GM18502 (cell line): Measurements from ENCODE around the gene KRT75.
"Not testable (repeated sequence)": the region's sequence is repeated elsewhere in the genome, so short reads cannot be mapped to it uniquely, and the experiment has no call there.

ENCODE experiments used
- ATAC-seq: cut with Tn5 transposase; IDR thresholded peaks from one replicate; pipeline ENCODE4 v1.9.1; 2021; ENCODE audit warnings: mild to moderate bottlenecking; ENCODE audit not compliant: unreplicated experiment, poor library complexity

The KRT75 gene

GRCh38 chr12:52419656-52420055, 14.5 kb downstream of the KRT75 start:
- ATAC-seq = no peak

DNA sequence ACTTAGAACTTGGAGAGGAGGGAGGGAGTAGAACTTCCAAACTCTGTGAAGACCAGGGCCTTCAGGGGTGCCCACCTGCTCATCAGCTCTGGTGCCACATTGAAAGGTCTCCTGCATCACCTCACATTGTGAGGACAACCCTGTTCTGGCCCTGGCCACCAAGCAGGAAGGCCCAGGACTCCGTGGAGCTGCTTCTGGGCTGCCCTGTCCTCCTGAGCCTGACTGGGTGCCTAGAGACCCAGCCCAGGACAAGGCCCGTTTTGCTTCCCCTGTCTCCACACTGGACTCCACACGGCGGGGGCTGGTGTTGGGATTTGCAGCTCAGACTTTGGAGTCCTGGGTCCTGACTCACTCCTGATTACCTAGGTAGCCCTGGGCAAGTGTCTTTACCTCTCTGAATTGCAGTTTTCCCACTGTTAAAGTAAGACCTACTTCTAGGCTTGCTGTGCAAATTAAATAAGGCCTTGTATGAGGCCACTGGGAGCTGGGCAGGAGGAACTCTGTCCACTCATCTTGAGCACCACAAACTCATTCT, 15.5 kb downstream of the KRT75 start:
- ATAC-seq = no peak

DNA sequence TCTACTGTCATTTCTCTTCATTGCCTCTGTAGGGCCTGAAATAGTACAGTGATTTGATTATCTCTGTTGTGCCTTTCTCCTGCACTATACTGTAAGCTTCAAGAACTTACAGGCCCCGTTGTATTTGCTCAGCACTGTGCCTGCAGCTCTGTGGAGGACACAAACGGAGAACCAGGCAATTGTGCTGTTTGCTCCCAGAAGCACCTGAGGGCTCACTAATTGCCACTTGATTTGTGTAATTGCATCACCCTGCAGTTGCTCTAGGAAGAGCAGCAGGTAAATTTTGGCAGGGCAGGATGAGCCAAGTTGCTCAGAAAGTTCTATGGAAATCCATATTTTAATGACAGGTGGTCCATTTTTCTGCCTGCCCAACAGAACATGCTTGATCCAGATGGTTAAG, 16.4 kb downstream of the KRT75 start:
- no peak for ATAC-seq

DNA sequence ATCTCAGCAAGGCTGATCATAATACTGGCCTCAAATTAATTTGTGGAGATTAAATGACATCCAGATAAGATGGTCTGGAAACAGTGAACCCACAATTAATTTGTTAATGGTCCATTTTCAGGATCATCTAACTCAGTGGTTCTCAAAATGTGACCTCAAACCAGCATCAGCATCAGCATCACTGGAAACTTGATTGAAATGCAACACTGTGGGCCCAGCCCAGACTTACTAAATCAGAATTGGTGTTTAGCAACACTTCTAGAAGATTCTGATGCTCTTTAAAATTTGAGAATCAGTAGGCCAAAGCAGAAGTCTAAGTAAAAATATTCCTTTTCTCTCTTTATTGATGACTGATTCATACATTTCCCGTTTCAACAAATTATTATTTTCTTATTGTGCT, 17.4 kb downstream of the KRT75 start:
- ATAC-seq = no peak

DNA sequence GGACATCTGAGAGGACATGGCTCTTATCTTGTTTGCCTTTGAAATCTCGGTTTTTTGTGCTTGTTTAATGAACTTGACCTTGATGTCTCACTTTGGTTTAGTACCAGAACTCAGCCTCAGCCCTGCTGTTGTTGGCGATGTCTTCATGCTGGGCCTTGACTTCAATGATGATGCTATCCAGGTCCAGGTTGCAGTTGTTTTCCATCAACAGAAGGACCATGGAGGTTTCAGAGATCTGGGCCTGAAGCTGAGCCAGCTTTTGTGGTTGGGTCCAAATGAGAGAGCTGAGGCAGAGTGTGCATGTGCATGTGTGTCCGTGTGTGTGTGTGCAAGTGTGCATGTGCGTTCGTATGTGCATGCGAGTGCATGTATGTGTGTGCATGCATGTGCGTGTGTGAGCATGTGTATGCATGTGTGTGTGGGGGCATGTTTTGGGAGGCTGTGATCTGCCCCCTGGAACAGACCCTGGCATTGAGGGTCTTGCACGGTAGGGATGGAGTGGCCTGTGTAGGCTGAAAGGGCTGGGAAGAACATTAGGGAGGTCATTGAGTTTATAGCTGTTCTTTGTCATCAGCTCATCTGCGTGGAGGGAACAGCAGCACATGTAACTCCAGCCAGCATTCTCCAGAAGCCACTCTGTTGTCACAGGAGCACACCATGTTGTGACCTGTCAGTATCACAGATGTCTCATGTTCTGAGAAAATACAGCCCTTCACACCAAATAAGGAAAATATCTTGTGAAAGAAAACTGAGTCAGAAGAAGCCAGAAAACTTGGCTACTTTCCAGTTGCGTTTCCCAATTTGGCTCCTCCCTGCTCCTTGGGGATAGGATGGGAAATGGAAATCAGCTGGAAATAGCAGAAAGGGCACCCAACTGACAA, 18.1 kb downstream of the KRT75 start:
- ATAC-seq = no peak

DNA sequence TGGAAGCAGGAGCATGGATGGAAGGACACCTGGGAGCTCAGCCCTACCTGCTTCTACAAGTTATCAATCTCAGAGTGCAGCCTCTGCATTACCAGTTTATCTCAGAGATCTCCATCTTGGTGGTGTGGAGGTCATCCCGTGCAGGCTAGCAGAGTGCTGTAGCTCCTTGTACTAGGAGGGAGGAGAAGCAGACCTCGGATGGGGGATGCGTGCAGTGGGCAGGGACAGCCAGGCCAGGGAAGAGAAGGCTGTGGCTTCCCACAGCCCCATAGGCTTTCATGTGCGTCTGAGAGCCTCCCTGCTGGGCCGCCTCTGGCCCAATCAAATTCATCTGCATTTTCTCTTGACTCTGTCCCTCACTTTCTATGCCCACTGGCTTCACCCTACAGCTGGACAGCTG, 19.2 kb downstream of the KRT75 start:
- ATAC-seq = no peak

- no peak for ATAC-seq
Measured at GRCh38 chr12:52413782-52414345, 20.3 kb downstream of the KRT75 start.

DNA sequence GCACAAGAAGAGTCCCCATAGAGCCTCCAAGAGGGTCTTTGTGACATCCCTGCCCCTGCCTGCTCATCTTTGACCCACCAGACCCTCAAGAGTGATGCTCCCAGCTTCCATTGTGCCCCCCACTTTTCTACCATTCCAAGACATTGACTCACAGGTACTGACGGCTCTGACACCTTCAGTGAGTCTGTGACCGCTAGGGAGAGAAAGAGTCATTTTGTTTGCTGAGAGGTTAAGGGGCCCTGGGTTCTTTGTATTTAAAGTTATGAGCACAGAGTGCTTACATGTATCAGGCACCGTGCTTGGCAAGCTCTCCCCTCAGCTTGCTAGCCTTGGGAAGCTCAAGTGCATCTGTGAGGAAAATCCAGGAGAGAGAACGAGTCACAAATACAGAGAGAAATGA, 21.0 kb downstream of the KRT75 start:
- no peak for ATAC-seq

DNA sequence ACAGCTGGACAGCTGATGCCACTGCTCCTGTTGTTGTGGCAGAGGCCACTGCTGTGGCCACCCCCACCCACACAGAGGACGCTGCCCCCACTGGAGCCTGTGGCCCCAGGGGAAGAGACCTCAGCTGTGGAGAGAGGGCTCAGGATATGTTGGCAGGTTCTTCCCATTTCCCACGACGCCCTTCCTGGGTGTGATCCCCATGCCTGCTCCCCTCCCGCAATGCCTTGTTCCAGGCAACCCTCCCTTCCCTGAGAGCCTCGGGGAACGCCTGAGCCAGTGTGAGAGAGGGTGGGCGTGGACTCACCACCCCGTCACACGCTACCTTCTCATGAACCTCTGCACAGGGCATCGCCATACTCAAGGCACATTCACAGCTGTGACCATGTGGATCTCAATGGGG, 22.4 kb downstream of the KRT75 start:
- ATAC-seq = no peak

DNA sequence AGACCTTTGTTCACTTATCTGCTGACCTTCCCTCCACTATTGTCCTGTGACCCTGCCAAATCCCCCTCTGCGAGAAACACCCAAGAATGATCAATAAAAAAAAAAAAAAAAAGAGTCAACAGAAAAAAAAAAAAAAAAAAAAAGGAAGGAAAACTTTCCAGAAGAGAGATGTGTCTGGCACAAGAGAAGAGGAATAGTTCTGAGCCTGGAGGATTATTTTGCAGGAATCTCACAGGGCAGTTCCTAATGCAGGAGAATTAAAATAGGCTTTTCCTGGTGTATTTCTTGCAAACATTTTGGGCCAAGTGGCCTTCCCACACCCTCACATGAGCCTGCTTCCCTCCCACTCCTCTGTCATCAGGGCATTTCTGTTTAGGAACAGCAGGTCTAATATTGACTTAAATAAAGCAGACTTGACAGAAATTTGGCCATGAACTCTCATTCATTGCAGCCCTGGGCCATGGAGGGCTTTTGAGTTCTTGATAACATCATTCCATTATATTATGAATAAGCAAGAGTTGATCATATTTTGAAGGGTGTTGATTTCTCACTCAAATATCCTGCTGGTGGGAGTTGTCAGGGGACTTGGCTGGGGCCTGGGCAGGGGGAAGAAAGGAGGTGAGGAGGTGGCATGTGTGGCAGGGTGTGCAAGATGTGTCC, 23.5 kb downstream of the KRT75 start:
- not testable (repeated sequence) for ATAC-seq

DNA sequence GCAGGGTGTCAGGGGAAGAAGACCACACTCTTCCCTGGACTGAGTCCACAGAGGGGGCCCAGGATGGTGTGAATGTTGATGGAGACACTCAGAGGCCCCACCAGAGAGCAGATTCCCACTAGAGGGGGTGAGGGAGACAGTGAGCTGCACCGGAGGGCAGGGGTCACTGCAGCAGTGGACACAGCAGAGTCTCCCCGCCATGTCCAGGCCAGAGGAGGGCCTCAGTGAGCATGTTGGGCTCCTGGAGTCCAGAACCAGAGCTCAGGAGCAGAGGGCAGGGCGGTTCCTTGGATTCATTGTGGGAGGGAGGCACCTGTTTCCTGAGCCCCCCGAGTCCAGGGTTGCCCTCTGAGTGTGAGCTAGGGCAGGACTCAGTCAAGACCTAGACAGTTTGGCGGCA, 26.3 kb downstream of the KRT75 start:
- ATAC-seq = no peak

DNA sequence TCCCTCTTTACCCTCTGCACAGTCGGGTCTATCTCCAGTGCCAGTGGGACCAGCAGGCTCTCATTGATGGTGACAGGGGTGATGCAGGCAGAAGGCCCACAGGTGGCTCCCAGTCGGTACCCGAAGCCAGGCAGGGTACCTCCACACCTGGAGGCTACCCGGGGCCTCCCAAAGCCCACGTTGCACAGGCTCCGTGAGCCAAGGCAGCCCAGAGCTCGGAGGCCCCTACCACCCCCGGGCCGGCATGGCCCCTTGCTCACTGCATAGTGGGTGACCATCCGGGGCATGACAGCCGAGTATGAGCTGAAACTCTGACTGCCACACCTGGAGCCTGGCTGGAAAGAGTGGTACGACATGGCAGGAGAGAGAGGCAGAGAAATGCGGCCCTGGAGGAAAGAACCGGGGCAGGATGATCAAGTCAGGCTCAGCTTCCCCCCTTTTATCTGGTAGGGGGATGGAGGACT, 28.2 kb downstream of the KRT75 start, which contains the start of gene KRT82:
KRT82 (minus strand) TSS at position 414 of the 464 bp plus-strand sequence; CDS start at position 356, 58 bp downstream.
- ATAC-seq = no peak

GRCh38 chr12:52404951-52405350, 29.2 kb downstream of the KRT75 start:
- no peak for ATAC-seq

DNA sequence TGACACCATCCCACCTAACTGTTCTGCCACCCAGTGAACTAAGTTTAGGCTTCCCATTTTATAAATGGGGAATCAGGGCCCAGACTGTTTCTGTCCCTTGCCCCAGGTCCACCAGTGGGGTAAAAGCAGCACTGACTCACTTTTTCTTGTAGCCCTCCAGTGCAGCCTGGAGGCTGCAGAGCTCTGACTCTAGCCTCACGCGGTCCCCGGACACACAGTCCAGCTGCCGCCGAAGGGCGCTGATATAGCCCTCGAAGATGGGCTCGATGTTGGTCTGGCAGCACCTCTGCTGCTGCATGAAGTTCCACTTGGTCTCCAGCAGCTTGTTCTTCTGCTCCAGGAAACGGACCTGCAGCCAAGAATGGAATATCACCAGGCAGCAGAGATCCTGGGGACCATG, 30.6 kb downstream of the KRT75 start:
- ATAC-seq = no peak

- no peak for ATAC-seq
Measured at GRCh38 chr12:52402873-52403540, 31.2 kb downstream of the KRT75 start.

GRCh38 chr12:52402377-52402776, 31.8 kb downstream of the KRT75 start:
- ATAC-seq = no peak

DNA sequence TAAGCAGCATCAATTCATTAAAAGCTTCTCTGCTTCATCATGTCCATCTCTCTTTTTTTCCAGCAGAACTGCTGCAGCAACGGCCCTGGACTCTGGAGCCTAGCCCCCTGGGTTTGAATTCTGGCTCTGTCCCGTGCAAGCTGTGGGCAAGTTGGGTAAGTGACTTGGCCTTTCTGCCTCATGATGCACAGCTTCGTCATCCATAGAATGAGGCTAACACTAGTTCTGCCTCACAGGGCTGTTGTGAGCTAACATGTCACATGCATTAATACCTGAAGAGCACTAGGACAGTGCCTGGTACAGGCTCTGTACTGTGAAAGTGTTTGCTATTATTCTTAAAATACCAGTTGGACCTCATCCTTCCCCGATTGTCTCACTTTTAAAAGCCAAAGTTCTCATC, 32.2 kb downstream of the KRT75 start:
- ATAC-seq = no peak

GRCh38 chr12:52401526-52401925, 32.6 kb downstream of the KRT75 start:
- no peak for ATAC-seq

GRCh38 chr12:52400906-52401305, 33.3 kb downstream of the KRT75 start:
- ATAC-seq = no peak

DNA sequence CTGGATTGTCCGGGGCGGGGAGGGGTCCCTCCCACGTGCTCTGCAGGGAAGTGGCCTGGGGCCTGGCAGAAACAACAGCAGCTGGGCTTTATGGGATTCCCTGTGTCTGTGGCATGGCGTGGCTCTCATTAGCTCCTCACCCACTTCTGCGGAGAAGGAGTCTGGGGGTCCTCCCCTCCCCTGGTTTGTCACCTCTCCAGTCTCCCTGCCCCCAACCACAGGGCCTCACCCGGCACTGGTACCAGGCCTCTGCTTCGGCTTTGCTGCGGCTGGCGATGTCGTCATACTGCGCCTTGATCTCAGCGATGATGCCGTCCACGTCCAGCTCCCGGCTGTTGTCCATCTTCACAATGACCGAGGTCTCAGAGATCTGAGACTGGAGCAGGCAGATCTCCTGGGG, 34.4 kb downstream of the KRT75 start:
- no peak for ATAC-seq
